CD4-positive, alpha-beta T cell treated with Interleukin-6 for 4 hours (primary cell): ENCODE results near the gene KDELR3.

Experiments
- DNase-seq: peaks from one replicate; pipeline ENCODE4 v3.0.0-alpha.2; 2020; ENCODE audit warnings: mixed read lengths

Gene KDELR3

GRCh38 chr22:38484244-38484643 is 16.3 kb downstream of the KDELR3 start:
- DNase-seq, result no peak

DNA sequence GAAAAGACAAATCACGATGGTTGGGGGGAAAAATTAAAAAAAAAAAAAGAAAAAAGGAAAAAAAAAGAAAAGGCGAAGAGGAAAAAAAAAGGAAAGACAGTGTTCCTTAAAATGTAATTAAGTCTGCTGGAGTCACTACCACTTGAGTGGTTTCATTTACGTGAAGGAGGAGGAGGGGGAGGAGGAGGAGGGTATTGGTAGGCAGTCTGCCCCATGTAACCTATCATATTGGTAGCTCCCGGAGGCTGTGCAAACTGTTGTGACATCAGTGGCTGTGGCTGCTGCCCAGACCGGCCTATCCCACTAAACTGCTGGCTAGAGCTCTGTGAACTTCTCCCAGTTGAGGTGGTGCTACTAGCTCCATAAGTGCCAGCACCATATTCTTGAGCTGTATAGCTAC is 17.9 kb downstream of the KDELR3 start:
- DNase-seq, result no peak

DNA sequence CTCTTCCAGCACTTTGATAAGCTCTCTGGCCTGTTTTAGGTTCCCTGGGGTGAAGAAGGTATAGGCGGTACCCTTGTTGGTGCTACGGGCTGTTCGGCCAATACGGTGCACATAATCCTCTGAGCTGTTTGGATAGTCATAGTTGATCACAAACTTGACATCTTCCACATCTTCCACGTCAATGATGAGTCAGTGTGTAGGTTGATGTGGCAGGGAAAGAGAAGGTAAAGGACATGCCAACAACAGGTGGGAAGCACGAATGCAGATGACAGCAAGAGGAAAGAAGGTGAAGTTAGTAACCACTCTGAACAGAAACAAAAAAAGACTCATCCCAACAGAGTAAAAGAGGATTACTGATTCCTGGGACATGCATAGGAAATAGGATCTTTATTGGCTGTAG is 20.1 kb downstream of the KDELR3 start:
- no peak for DNase-seq

DNA sequence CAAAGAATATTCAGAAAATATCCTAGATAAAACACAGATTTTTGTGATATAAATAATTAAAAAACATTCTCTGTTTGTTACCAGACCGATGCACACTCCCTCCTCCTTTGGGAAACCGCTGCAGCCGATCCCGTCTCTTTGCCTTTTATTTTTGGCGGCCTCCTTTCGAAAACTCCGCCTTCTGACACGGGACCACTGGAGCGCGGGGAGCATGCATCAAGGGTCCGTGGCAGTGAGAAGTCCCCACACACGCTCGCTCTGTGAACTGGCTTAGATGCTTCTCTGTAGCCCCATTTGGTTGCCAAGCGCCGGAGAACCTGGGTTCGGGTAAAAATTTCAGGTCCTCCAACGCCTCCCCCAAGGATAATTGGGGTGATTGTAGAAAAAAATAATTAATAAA is 21.2 kb downstream of the KDELR3 start:
- no peak for DNase-seq

DNA sequence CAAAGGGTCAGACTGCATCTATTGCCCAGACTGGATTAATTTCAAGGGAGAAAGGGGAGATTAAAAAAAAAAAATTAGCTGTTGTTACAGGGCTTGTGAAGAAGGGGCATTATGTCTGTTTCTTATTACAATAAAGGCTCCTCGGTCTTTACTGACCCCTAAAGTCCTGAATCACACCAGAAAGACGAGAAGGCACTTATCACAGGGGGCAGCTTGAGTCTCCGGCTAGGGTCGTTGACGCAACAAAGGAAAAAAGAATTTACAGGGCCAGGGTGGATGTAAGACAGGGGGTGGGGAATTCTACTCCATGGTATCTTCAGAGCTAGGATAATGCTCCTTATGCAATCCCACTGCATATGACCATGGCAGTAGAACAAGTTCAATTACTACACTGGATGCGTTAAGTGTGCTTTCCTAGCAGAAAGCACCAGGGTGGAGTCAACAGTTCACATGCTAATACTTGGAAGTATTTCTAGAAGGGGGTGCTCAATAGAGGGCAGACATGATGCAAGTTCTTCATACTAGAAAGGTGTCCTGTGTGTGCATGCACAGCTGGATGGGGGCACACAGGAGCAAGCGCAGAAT is 21.8 kb downstream of the KDELR3 start:
- DNase-seq, result no peak

DNA sequence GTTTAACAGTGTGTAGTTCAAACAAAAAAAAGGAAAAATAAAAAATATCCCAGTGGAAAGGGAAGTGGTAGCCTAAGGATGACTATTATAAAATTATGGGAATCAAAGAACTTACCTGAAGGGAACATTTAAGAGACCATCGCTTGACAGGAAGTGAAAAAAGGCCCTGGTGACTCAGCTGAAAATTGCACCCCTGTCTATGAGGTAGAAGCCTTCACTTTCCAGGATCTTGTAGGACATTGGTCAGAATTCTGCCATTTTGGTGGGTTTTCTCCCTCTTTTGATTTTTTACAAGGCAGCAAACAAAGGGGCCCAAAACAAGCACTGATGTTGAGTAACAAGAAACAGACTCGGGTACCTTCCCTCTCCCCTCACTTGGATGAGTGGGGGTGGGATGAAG is 22.6 kb downstream of the KDELR3 start:
- DNase-seq, result no peak

DNA sequence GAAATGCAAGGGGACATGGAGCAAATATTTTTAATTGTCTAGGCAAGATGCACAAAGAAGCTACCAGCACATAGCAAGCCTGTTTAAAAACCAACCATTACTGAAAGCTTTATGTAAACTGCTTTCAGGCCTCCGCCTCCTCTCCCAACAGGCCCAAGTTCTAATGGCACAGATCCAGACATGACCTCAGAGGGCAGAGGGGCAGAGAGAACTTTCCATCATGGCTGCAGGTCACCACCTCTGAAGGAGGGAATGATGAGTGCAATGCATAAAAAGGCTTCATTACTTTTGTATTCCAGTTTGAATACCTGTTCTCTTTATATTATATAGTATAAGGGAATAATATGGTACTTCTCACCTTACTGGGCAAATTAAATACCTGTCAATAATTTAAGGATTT is 23.0 kb downstream of the KDELR3 start:
- DNase-seq, result no peak

DNA sequence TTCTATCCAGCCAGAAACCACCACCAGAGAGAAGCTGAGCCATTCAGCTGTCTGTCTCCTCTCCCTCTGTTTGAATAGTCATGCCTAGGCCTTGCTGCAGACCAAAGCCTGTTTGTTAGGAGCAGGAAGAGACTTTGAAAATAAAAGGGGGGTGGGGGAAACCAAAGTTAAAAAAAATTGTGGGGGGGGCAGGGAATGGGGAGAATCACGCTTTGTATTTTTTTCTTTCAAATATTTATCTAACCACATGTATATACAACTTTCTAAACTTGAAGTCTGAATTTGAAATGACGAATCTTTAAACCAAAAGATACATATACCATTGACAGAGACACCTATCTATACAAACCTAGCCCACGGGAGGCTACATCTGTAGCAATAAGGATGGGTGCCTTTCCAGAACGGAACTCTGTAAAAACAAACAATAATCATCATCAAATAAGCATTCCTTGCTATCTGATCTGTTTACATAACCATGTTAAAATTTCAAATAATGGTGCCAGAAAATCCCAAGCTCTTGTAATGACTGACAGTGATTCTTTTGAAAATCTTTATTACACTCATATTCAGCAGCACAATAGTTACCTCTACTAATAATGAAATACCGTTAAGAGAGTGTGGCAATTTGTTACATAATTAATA is 23.9 kb downstream of the KDELR3 start:
- no peak for DNase-seq

GRCh38 chr22:38494498-38494897 is 26.6 kb downstream of the KDELR3 start:
- no peak for DNase-seq

- no peak for DNase-seq
Observed at GRCh38 chr22:38494939-38495338, 27.0 kb downstream of the KDELR3 start.

DNA sequence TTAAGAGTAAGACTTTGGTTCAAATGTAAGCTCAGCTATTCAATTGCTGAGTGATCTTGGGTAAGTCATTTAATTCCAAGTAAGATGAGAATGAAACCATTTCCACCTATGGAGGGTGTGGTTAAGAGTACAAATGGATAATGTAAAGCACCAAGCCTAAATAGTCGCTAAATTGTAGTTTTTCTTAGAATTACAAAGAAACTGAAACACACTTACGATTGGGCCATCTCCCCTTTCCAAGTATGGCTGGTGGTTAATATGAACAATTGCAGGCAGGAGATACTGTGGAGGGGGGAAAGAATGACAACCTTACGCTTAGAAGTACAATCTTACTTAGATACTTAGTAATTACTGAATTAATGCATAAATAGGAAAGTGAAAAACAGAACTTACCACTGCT is 30.0 kb downstream of the KDELR3 start:
- no peak for DNase-seq

DNA sequence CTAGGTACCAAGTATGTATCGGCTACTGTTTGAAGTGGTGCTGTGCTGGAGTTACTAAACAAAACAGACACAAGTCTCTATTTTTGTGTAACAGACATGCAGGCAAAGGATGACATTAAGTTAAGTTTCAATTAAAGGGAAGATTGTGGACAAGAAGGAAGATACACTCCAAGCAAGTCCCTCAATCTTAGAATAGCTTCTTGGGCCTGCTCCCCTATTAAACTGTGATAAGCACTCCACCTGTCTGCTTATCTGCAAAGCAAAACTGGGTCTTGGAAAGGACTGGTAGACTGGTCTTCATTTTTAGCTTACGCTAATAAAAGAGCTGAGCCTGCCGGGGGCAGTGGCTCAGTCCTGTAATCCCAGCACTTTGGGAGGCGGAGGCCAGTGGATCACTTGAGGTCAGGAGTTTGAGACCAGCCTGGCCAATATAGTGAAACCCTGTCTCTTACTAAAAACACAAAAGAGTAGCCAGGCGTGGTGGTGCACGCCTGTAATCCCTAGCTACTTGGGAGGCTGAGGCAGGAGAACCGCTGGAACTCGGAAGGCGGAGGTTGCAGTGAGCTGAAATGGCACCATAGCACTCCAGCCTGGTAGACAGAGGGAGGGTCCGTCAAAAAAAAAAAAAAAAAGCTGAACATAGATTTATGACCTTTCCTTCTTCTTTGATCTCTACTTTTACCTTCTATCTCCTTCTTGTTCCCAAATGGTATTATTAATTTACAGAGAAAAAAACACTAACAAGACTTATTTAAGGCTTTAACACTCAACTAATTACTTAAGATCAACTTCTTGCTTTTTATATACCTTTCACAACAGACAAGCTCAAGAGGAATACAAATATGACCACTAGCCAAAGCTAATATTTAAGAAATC is 34.1 kb downstream of the KDELR3 start:
- no peak for DNase-seq

DNA sequence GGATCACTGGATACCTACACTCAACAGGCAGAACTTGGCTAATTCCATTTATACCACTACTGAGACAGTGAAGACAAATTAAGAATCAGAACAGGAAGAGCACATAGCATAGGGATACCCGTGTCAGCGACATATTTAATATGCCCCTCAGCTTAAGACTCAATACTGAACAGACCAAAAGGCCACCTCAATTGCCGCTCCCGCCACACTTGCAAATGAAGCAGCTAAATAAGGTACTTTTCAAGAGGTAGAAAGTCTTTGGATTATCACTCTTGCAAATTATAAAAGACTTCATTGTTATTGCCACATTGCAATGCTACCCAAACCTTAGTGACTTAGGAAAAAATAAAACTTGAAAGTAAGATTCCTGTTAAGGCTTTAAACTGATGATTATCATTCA is 35.1 kb downstream of the KDELR3 start:
- DNase-seq, result no peak

DNA sequence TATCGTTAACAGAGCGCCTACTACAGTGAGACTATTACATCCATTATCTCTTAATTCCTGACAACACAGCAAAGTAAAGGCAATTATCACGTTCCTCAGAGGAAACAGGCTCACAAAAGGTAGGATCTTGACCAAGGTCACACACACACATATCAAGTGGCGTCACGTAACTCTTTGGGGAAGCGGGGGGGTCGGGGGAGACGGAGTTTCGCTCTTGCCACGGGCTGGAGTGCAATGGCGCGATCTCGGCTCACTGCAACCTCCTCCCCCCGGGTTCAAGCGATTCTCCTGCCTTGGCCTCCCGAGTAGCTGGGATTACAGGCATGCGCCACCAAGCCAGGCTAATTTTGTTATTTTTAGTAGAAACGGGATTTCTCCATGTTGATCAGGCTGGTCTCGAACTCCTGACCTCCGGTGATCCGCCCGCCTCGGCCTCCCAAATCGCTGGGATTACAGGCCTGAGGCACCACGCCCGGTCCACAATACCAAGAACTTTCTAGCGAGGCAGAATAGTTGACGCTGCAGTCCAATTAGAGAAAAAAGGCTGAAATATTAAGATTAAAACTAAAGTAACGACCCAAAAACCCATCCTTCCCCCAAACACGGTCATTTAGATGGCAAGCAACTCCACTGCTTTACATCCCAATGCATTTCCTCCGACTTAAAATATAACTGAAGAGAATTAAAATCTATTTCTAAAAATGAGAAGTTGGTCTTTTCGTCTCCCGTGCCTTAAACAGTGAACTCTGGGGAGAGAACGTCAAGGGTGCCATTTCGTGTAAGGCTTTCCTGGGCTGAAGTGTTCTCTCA is 37.0 kb downstream of the KDELR3 start:
- peak; percentile 62 for DNase-seq

DNA sequence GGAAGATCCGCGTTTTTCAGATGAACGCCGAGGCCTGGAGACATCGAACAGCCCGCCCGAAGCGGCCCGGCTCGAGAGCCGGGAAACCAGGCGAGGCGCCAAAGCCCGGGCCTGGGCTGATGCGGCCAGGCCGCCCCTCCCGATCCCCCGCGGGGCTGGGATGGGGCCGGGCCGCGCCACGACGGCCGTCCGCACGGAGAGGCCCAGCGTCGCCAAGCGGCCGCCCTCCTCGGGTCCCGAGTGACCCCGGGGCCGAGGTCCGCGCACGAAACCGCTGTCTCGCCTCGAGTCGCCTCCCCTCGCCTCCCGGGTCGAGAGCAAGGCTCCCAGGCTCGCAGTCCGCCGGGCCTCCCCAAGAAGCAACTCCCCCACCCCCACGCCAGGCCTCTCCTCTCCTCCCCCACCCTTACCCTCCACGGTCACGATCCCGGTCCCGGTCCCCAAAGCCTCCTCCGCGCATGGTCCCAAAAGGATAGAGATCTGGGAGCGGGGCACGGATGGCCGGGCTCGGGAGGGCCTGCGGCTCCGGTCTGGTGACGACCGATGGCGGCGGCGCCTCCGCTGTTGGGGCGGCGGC is 37.7 kb downstream of the KDELR3 start:
- DNase-seq, result peak; percentile 68

- DNase-seq, result peak; percentile 92
Observed at GRCh38 chr22:38506118-38506962, 38.4 kb downstream of the KDELR3 start, which contains the start of gene DDX17. DDX17 (minus strand) TSS chr22:38506311.

GRCh38 chr22:38510416-38510970 is 42.6 kb downstream of the KDELR3 start:
- no peak for DNase-seq

GRCh38 chr22:38513063-38513462 is 45.2 kb downstream of the KDELR3 start:
- DNase-seq, result peak; percentile 58

- DNase-seq, result no peak
Observed at GRCh38 chr22:38518620-38519019, 50.7 kb downstream of the KDELR3 start.

GRCh38 chr22:38519453-38520250 is 51.8 kb downstream of the KDELR3 start:
- no peak for DNase-seq

GRCh38 chr22:38523029-38523428 is 55.1 kb downstream of the KDELR3 start:
- DNase-seq, result no peak
